Vagina (tissue), 2 donors: Measurements from ENCODE around the gene COLGALT1.

Experiments used
- POLR2A ChIP-seq, 2 donors: fragments of 450-650 bp; IDR thresholded peaks; one replicate each; pipeline ENCODE4 v1.6.1; 2017; ENCODE audit warnings: antibody characterized with exemption in 2 of 2, mild to moderate bottlenecking in 2 of 2, moderate library complexity in 2 of 2
- TF ChIP-seq, protein P1 (sequence below), 3 experiments: fragments of 450-650 bp in 2 of 3; fragments of 200-600 bp in 1 of 3; sonication (generic) in 1 of 3; IDR thresholded peaks; one replicate each; pipeline ENCODE4 v1.5.1; 2017 to 2019; ENCODE audit warnings: antibody characterized with exemption in 3 of 3, mild to moderate bottlenecking in 2 of 3, moderate library complexity in 2 of 3

DNA sequence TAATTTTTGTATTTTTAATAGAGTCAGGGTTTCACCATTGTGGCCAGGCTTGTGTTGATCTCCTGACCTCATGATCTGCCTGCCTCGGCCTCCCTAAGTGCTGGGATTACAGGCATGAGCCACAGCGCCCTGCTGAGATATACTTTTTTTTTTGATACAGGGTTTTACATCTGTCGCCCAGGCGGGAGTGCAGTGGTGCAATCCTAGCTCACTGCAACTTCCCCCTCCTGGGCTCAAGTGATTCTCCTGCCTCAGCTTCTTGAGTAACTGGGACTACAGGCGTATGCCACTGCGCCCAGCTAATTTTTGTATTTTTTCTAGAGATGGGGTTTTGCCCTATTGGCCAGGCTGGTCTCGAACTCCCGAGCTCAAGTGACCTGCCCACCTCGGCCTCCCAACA, 2.0 kb downstream of the COLGALT1 start:
- TF ChIP-seq POLR2A (IDR thresholded peaks at IDR 0.05): no peak
- TF ChIP-seq, protein P1, sequence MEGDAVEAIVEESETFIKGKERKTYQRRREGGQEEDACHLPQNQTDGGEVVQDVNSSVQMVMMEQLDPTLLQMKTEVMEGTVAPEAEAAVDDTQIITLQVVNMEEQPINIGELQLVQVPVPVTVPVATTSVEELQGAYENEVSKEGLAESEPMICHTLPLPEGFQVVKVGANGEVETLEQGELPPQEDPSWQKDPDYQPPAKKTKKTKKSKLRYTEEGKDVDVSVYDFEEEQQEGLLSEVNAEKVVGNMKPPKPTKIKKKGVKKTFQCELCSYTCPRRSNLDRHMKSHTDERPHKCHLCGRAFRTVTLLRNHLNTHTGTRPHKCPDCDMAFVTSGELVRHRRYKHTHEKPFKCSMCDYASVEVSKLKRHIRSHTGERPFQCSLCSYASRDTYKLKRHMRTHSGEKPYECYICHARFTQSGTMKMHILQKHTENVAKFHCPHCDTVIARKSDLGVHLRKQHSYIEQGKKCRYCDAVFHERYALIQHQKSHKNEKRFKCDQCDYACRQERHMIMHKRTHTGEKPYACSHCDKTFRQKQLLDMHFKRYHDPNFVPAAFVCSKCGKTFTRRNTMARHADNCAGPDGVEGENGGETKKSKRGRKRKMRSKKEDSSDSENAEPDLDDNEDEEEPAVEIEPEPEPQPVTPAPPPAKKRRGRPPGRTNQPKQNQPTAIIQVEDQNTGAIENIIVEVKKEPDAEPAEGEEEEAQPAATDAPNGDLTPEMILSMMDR (IDR thresholded peaks at IDR 0.05): no peak
